22Rv1 (cell line): ENCODE measurements around the gene PSMB2.

ENCODE experiments used
- ZFX ChIP-seq: fragments of 450-650 bp; IDR thresholded peaks from 2 replicates; pipeline ENCODE4 v1.6.1; 2017; ENCODE audit warnings: antibody characterized with exemption, borderline replicate concordance
- TF ChIP-seq, protein P1 (sequence below): fragments of 450-650 bp; IDR thresholded peaks from 2 replicates; pipeline ENCODE4 v1.5.1; 2017; ENCODE audit warnings: mild to moderate bottlenecking

DNA sequence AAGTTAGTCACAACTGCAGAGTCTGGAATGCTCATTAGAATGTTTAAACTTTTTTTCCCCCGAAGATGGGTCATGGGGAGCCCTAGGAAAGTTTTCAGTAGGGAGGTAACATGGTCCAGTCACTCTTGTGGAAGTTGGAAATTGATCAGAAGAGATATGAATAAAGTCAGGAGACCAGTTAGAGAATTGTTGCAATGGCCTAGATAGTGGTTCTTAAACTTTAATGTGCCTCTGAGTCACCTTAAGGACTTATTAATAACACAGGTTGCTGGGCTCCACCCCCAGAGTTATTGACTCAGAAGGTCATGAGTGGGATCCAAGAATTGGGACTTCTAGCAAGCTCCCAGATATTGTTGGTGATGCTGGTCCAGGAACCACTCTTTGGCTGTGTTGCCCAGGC is 71.4 kb downstream of the PSMB2 start:
- TF ChIP-seq, protein P1, sequence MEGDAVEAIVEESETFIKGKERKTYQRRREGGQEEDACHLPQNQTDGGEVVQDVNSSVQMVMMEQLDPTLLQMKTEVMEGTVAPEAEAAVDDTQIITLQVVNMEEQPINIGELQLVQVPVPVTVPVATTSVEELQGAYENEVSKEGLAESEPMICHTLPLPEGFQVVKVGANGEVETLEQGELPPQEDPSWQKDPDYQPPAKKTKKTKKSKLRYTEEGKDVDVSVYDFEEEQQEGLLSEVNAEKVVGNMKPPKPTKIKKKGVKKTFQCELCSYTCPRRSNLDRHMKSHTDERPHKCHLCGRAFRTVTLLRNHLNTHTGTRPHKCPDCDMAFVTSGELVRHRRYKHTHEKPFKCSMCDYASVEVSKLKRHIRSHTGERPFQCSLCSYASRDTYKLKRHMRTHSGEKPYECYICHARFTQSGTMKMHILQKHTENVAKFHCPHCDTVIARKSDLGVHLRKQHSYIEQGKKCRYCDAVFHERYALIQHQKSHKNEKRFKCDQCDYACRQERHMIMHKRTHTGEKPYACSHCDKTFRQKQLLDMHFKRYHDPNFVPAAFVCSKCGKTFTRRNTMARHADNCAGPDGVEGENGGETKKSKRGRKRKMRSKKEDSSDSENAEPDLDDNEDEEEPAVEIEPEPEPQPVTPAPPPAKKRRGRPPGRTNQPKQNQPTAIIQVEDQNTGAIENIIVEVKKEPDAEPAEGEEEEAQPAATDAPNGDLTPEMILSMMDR: no peak
- no peak for TF ChIP-seq ZFX
